PC-3 (cell line): ENCODE measurements around the gene LMLN. TPM values are rescaled to one million over a fixed set of nuclear protein-coding genes. Genes with fewer than 3 reads are reported as not detected.
"Not testable (repeated sequence)": the region's sequence is repeated elsewhere in the genome, so short reads cannot be mapped to it uniquely, and the experiment has no call there.

ENCODE experiments used
- ATAC-seq: fragments of 200-7000 bp; cut with Tn5 transposase; 2 replicates; pipeline ENCODE4 v1.9.1; 2020; ENCODE audit warnings: mild to moderate bottlenecking, moderate library complexity
- BruUV-seq: library from RNA; stranded (reverse); fragments of 400-500 nt; replicated peaks from 2 replicates; lab custom pipeline; 2021; lab: Mats Ljungman, UMichigan
- CTCF ChIA-PET: fragments of 300-600 bp; sonication (Branson Sonifier 250); formaldehyde crosslinking; loops from one replicate; lab custom pipeline; 2022; ENCODE audit warnings: antibody characterized with exemption; lab: Charles Lee
- POLR2A ChIA-PET: fragments of 300-600 bp; sonication (Branson Sonifier 250); formaldehyde crosslinking; loops from one replicate; lab custom pipeline; 2022; ENCODE audit warnings: antibody characterized with exemption; ENCODE audit not compliant: unreplicated experiment; lab: Charles Lee
- DNase-seq: peaks from one replicate; pipeline ENCODE4 v3.0.0-alpha.2; 2015
- H2AFZ ChIP-seq: fragments of 300-600 bp; sonication (generic); 2 replicates; pipeline ENCODE4 v1.6.0; 2016; ENCODE audit warnings: antibody characterized with exemption, low read length
- H3F3A ChIP-seq: fragments of 300-600 bp; sonication (generic); one replicate; pipeline ENCODE4 v1.6.0; 2017; ENCODE audit warnings: antibody characterized with exemption, low read length, control low read depth, mild to moderate bottlenecking; ENCODE audit not compliant: unreplicated experiment
- H3K27ac ChIP-seq: fragments of 300-600 bp; sonication (generic); 2 replicates; pipeline ENCODE4 v1.5.1; 2016; ENCODE audit warnings: mild to moderate bottlenecking, low read length
- H3K27me3 ChIP-seq: fragments of 300-600 bp; sonication (generic); 2 replicates; pipeline ENCODE4 v1.6.1; 2016; ENCODE audit warnings: low read length, mixed read lengths
- H3K36me3 ChIP-seq: fragments of 300-600 bp; sonication (generic); 2 replicates; pipeline ENCODE4 v1.6.1; 2016; ENCODE audit warnings: low read depth, mixed run types, low read length, mixed read lengths
- H3K4me1 ChIP-seq: fragments of 300-600 bp; sonication (generic); 2 replicates; pipeline ENCODE4 v1.5.1; 2016; ENCODE audit warnings: low read length; ENCODE audit not compliant: insufficient read depth
- H3K4me2 ChIP-seq: fragments of 300-600 bp; sonication (generic); 2 replicates; pipeline ENCODE4 v1.6.0; 2016; ENCODE audit warnings: low read length
- H3K4me3 ChIP-seq: fragments of 300-600 bp; sonication (generic); 2 replicates; pipeline ENCODE4 v1.5.1; 2016; ENCODE audit warnings: mild to moderate bottlenecking, low read length, mixed read lengths
- H3K79me2 ChIP-seq: fragments of 300-600 bp; sonication (generic); 2 replicates; pipeline ENCODE4 v1.6.1; 2017; ENCODE audit warnings: low read length, mixed read lengths
- H3K9ac ChIP-seq: fragments of 300-600 bp; sonication (generic); 2 replicates; pipeline ENCODE4 v1.6.0; 2016; ENCODE audit warnings: mild to moderate bottlenecking, low read length
- H3K9me2 ChIP-seq: fragments of 300-600 bp; sonication (generic); replicated peaks from 2 replicates; pipeline ENCODE4 v1.6.1; 2016; ENCODE audit warnings: mixed run types, low read length, mixed read lengths
- H3K9me3 ChIP-seq: fragments of 300-600 bp; sonication (generic); 2 replicates; pipeline ENCODE4 v1.6.1; 2016; ENCODE audit warnings: low read length, mixed read lengths
- H4K20me1 ChIP-seq: fragments of 300-600 bp; sonication (generic); 2 replicates; pipeline ENCODE4 v1.6.1; 2016; ENCODE audit warnings: low read length, mixed read lengths
- CTCF ChIP-seq: fragments of 300-600 bp; sonication (generic); conservative IDR thresholded peaks from 2 replicates; pipeline ENCODE4 v1.5.1; 2017; ENCODE audit warnings: antibody characterized with exemption, low read depth, mild to moderate bottlenecking, low read length
- EZH2 ChIP-seq: fragments of 300-600 bp; sonication (generic); IDR thresholded peaks from one replicate; pipeline ENCODE4 v1.6.1; 2017; ENCODE audit warnings: antibody characterized with exemption, mild to moderate bottlenecking, low read length; ENCODE audit not compliant: unreplicated experiment
- EZH2phosphoT487 ChIP-seq: fragments of 300-600 bp; sonication (generic); IDR thresholded peaks from 2 replicates; pipeline ENCODE4 v1.6.1; 2018; ENCODE audit warnings: mild to moderate bottlenecking, antibody characterized with exemption, low read length, borderline replicate concordance
- intact Hi-C: fragments of 100-400 bp; cut with micrococcal nuclease; formaldehyde crosslinking; loops from 2 replicates; pipeline ENCODE4 v1.9.0; 2023
- total RNA-seq: library from RNA; depleted of rRNA; stranded (reverse); fragments of >200 nt; gene quantifications from 2 replicates; pipeline ENCODE4 v1.2.3, GENCODE V29; 2014

Gene LMLN
- total RNA-seq, 1 experiment from 2014 or later = 3.7 TPM

GRCh38 chr3:197963019-197963637 is 3.1 kb downstream of the LMLN start:
- H3K36me3 ChIP-seq = peaks cover 4% of the 10 kb centered on the region; the same call in 1 of the 2 replicates
- H3K4me3 ChIP-seq = no peak overlapping the region
- H3K27ac ChIP-seq = no peak overlapping the region
- DNase-seq = no peak
- H3K4me1 ChIP-seq = peaks cover 22% of the 10 kb centered on the region
- H2AFZ ChIP-seq = no peak overlapping the region
- CTCF ChIA-PET = no interaction called here
- TF ChIP-seq EZH2phosphoT487 = no peak
- TF ChIP-seq EZH2 = no peak
- TF ChIP-seq CTCF = no peak
- POLR2A ChIA-PET = no interaction called here
- no TSS peak for BruUV-seq
- H4K20me1 ChIP-seq = no peaks in the 10 kb centered on the region
- intact Hi-C loops = no loop called here
- H3K9me3 ChIP-seq = peaks cover 13% of the 10 kb centered on the region; the same call in 1 of the 2 replicates
- no peaks in the 10 kb centered on the region for H3F3A ChIP-seq
- H3K9me2 ChIP-seq = no peaks in the 10 kb centered on the region
- H3K4me2 ChIP-seq = no peak overlapping the region
- no peak overlapping the region for H3K9ac ChIP-seq
- peaks cover 4% of the 10 kb centered on the region; the same call in 1 of the 2 replicates for H3K79me2 ChIP-seq
- no peak for ATAC-seq
- no peaks in the 10 kb centered on the region for H3K27me3 ChIP-seq

- H3K36me3 ChIP-seq, BruUV-seq, H3K27ac ChIP-seq, H3K4me1 ChIP-seq, DNase-seq, H3F3A ChIP-seq, H3K9ac ChIP-seq, ATAC-seq, H3K27me3 ChIP-seq, intact Hi-C loops, H2AFZ ChIP-seq, H3K4me2 ChIP-seq, H3K9me2 ChIP-seq, POLR2A ChIA-PET, H4K20me1 ChIP-seq, H3K4me3 ChIP-seq, H3K79me2 ChIP-seq, CTCF ChIA-PET: not testable (repeated sequence)
- H3K9me3 ChIP-seq = peaks cover 13% of the 10 kb centered on the region; the same call in 1 of the 2 replicates
These were observed 7.4 kb downstream of the LMLN start for GRCh38 chr3:197967337-197967989.

GRCh38 chr3:197970588-197970987 is 10.6 kb downstream of the LMLN start:
- BruUV-seq = no TSS peak
- Histone ChIP-seq H3K79me2 (no peaks in the 10 kb centered on the region), H3K9me2 (no peaks in the 10 kb centered on the region), H3K27ac (no peak overlapping the region), H4K20me1 (no peaks in the 10 kb centered on the region), H2AFZ (no peak overlapping the region), H3K27me3 (no peaks in the 10 kb centered on the region), H3K4me2 (no peak overlapping the region), H3K9me3 (peaks cover 13% of the 10 kb centered on the region; the same call in 1 of the 2 replicates), H3K4me1 (no peaks in the 10 kb centered on the region), H3K4me3 (no peak overlapping the region), H3K36me3 (peaks cover 4% of the 10 kb centered on the region; the same call in 1 of the 2 replicates), H3F3A (no peaks in the 10 kb centered on the region), H3K9ac (no peak overlapping the region)
- ATAC-seq (no peak), DNase-seq (no peak)
- intact Hi-C loops = no loop called here
- no peak for TF ChIP-seq EZH2phosphoT487
- TF ChIP-seq CTCF = no peak
- TF ChIP-seq EZH2 = no peak
- ChIA-PET POLR2A (no interaction called here), CTCF (no interaction called here)
